ENCODE data around the gene MMP1. TPM values are rescaled to one million over a fixed set of nuclear protein-coding genes. Genes with fewer than 3 reads are reported as not detected.

The MMP1 gene
- polyA plus RNA-seq, 1 of the 3 experiments (the other 2 are of a cell fraction): 5.9 TPM

- H3K4me2 ChIP-seq: peak overlapping the region; percentile 23; the same call in 1 of the 2 replicates
- peaks cover 32% of the 10 kb centered on the region for H3F3A ChIP-seq (replicated peaks; ENCODE audit: insufficient read depth)
- no peaks in the 10 kb centered on the region for H3K79me2 ChIP-seq (ENCODE audit: insufficient read depth)
- H3K27me3 ChIP-seq (ENCODE audit: insufficient read depth): no peaks in the 10 kb centered on the region; the same call in 1 of the 2 replicates
- 50% methylated on average over 4 of the region's 4 CpGs for WGBS (ENCODE audit: low lambda C conversion rate)
- peak; percentile 34; the same call in 1 of the 2 replicates for TF ChIP-seq POLR2AphosphoS5 (IDR thresholded peaks at IDR 0.05; ENCODE audit: low read depth, low read length)
- TF ChIP-seq PBX3 (IDR thresholded peaks at IDR 0.05): peak; percentile 71
- TF ChIP-seq USF2 (IDR thresholded peaks at IDR 0.05; ENCODE audit: borderline replicate concordance, low read depth, low read length): no peak
- peak; percentile 74; the same call in 1 of the 2 replicates for TF ChIP-seq TCF12 (IDR thresholded peaks at IDR 0.05)
- TF ChIP-seq CHD2 (IDR thresholded peaks at IDR 0.05; ENCODE audit: low read length, partially characterized antibody): no peak
- TF ChIP-seq RFX5 (IDR thresholded peaks at IDR 0.05; ENCODE audit: low read length): no peak
- TF ChIP-seq TEAD4 (IDR thresholded peaks at IDR 0.05; ENCODE audit: borderline replicate concordance, insufficient read depth): 0 out of 2 replicates have a peak, but pooled peaks have one; percentile 60
- TF ChIP-seq EP300 (IDR thresholded peaks at IDR 0.05; ENCODE audit: borderline replicate concordance in 1 of 2, low read depth in 1 of 2, low read length in 1 of 2): peak in 1 of 2 experiments; percentile 46; a peak in 2 of 4 replicates
- TF ChIP-seq JUND (IDR thresholded peaks at IDR 0.05): peak; percentile 37; the same call in 1 of the 2 replicates
- CTCF ChIA-PET: no interaction called here
- H3K36me3 ChIP-seq (replicated peaks in 1 of 2; ENCODE audit: control insufficient read depth in 1 of 2, insufficient read depth in 2 of 2, low read length in 1 of 2): no peaks in the 10 kb centered on the region
- no peaks in the 10 kb centered on the region for H3K9me3 ChIP-seq
- H3K9ac ChIP-seq: no peak overlapping the region; the same call in 1 of the 2 replicates
- peak overlapping the region; percentile 84 to 85; a peak in 3 of 4 replicates for H3K27ac ChIP-seq (ENCODE audit: low read depth in 2 of 2, low read length in 1 of 2)
- H2AFZ ChIP-seq (ENCODE audit: low read depth): no peak overlapping the region
- no peak for DNase-seq
- POLR2A ChIA-PET: no interaction called here
- no peaks in the 10 kb centered on the region for H4K20me1 ChIP-seq (ENCODE audit: insufficient read depth)
- H3K9me2 ChIP-seq: no peaks in the 10 kb centered on the region
- peak overlapping the region in 1 of 2 experiments; percentile 12; a peak in 1 of 4 replicates for H3K4me3 ChIP-seq (ENCODE audit: low read depth in 2 of 2, low read length in 1 of 2)
- H3K4me1 ChIP-seq (ENCODE audit: control insufficient read depth in 1 of 2, insufficient read depth in 2 of 2, low read depth in 1 of 2, low read length in 1 of 2): peaks cover 0 to 37% of the 10 kb centered on the region in 2 experiments; a peak in 2 of 4 replicates
Observed at GRCh38 chr11:102761646-102762238, 36.2 kb downstream of the MMP1 start.

GRCh38 chr11:102760344-102761035, 37.5 kb downstream of the MMP1 start:
- H4K20me1 ChIP-seq (ENCODE audit: insufficient read depth): no peaks in the 10 kb centered on the region
- H3K9me2 ChIP-seq: no peaks in the 10 kb centered on the region
- peaks cover 0 to 37% of the 10 kb centered on the region in 2 experiments; a peak in 2 of 4 replicates for H3K4me1 ChIP-seq (ENCODE audit: control insufficient read depth in 1 of 2, insufficient read depth in 2 of 2, low read depth in 1 of 2, low read length in 1 of 2)
- H3K79me2 ChIP-seq (ENCODE audit: insufficient read depth): no peaks in the 10 kb centered on the region
- H3K9me3 ChIP-seq: no peaks in the 10 kb centered on the region
- peak overlapping the region; percentile 36; the same call in 1 of the 2 replicates for H3K4me2 ChIP-seq
- H2AFZ ChIP-seq (ENCODE audit: low read depth): no peak overlapping the region
- H3K9ac ChIP-seq: no peak overlapping the region
- 11% methylated on average over 4 of the region's 4 CpGs for WGBS (ENCODE audit: low lambda C conversion rate)
- peaks cover 32% of the 10 kb centered on the region for H3F3A ChIP-seq (replicated peaks; ENCODE audit: insufficient read depth)
- H3K27me3 ChIP-seq (ENCODE audit: insufficient read depth): no peaks in the 10 kb centered on the region; the same call in 1 of the 2 replicates
- H3K27ac ChIP-seq (ENCODE audit: low read depth in 2 of 2, low read length in 1 of 2): peak overlapping the region; percentile 56 to 84; a peak in 3 of 4 replicates
- H3K36me3 ChIP-seq (replicated peaks in 1 of 2; ENCODE audit: control insufficient read depth in 1 of 2, insufficient read depth in 2 of 2, low read length in 1 of 2): no peaks in the 10 kb centered on the region
- ChIA-PET POLR2A (no interaction called here), CTCF (no interaction called here)
- no peak overlapping the region for H3K4me3 ChIP-seq (ENCODE audit: low read depth in 2 of 2, low read length in 1 of 2)
- no peak for DNase-seq
- no peak for TF ChIP-seq NRF1 (IDR thresholded peaks at IDR 0.05; ENCODE audit: low read depth, low read length)
- no peak for TF ChIP-seq GATA2 (CRISPR knock-in tag; IDR thresholded peaks at IDR 0.05)
- TF ChIP-seq REST (IDR thresholded peaks at IDR 0.05; ENCODE audit: low read depth, low read length): no peak
- TF ChIP-seq TAF1 (IDR thresholded peaks at IDR 0.05; ENCODE audit: borderline replicate concordance, low read depth, low read length): no peak
- TF ChIP-seq USF1 (IDR thresholded peaks at IDR 0.05; ENCODE audit: borderline replicate concordance, low read depth): 0 out of 2 replicates have a peak, but pooled peaks have one; percentile 6
- peak; percentile 85 for TF ChIP-seq PBX3 (IDR thresholded peaks at IDR 0.05)
- TF ChIP-seq TEAD4 (IDR thresholded peaks at IDR 0.05; ENCODE audit: borderline replicate concordance, insufficient read depth): peak; percentile 96
- TF ChIP-seq MEF2A (IDR thresholded peaks at IDR 0.05; ENCODE audit: borderline replicate concordance, low read depth): peak; percentile 95
- no peak for TF ChIP-seq YY1 (IDR thresholded peaks at IDR 0.05; ENCODE audit: low read depth)
- peak; percentile 83; the same call in 1 of the 2 replicates for TF ChIP-seq POLR2AphosphoS5 (IDR thresholded peaks at IDR 0.05; ENCODE audit: low read depth, low read length)
- TF ChIP-seq RFX5 (IDR thresholded peaks at IDR 0.05; ENCODE audit: low read length): no peak
- TF ChIP-seq FOXJ3 (CRISPR knock-in tag; IDR thresholded peaks at IDR 0.05): no peak
